ENCODE data around the gene BICD1. TPM values are rescaled to one million over a fixed set of nuclear protein-coding genes. Genes with fewer than 3 reads are reported as not detected.
A peak's percentile ranks its signal among the peaks of the same experiment; 100 is the strongest.

The BICD1 gene
- total and polyA plus RNA-seq, 10 donors = 8.5 to 62.9 (median 44.2) TPM

DNA sequence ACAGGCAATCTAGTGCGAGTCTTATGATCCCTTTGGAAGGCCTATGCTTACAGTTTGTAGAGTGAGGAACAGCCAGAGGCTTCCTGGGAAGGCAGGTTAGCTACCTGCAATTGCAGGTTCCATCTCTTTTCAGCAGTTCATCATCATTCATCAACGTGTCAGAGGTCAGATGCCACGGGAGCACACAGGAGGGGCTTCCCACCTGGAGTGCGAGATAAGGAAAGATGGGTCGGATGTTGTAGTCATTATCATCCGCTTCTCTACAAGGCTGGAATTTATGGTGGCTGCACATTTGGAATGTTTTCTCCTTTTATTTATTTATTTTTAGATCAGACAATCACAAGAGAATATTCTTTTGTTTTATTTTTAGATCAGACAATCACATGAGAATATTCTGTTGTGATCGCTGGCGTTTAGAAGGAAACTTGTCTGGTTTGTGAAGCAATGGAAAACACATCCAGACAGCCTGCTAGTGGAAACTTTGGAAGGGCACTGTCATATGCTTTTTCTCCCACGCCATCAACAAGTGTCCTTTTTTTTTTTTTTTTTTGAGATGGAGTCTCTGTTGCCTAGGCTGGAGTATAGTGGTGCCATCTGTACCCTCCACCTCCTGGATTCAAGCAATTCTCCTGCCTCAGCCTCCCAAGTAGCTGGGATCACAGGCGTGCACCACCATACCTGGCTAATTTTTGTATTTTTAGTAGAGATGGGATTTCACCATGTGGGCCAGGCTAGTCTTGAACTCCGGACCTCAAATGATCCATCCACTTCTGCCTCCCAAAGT, 1.9 kb upstream of the BICD1 start:
- Histone ChIP-seq H3K36me3 (no peaks in the 10 kb centered on the region), H3K4me3 (no peak overlapping the region), H3K9me3 (no peaks in the 10 kb centered on the region), H3K27ac (no peak overlapping the region), H3K4me1 (peaks cover 12 to 36% (median 28%) of the 10 kb centered on the region in 6 donors), H3K27me3 (replicated peaks in 1 of 7) (peaks cover 0 to 5% (median 0%) of the 10 kb centered on the region in 7 donors)
- 84 to 91% (median 88%) methylated on average over 11 of the region's 11 CpGs for WGBS, 5 donors
- intact Hi-C loops (cut with DNase I; ENCODE audit: low total_unique reads) = no loop called here
- no peak for DNase-seq
- TF ChIP-seq, protein P1, sequence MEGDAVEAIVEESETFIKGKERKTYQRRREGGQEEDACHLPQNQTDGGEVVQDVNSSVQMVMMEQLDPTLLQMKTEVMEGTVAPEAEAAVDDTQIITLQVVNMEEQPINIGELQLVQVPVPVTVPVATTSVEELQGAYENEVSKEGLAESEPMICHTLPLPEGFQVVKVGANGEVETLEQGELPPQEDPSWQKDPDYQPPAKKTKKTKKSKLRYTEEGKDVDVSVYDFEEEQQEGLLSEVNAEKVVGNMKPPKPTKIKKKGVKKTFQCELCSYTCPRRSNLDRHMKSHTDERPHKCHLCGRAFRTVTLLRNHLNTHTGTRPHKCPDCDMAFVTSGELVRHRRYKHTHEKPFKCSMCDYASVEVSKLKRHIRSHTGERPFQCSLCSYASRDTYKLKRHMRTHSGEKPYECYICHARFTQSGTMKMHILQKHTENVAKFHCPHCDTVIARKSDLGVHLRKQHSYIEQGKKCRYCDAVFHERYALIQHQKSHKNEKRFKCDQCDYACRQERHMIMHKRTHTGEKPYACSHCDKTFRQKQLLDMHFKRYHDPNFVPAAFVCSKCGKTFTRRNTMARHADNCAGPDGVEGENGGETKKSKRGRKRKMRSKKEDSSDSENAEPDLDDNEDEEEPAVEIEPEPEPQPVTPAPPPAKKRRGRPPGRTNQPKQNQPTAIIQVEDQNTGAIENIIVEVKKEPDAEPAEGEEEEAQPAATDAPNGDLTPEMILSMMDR (IDR thresholded peaks at IDR 0.05 in 8 of 11, conservative IDR thresholded peaks at IDR 0.05 in 3 of 11) = no peak
- TF ChIP-seq POLR2A (IDR thresholded peaks at IDR 0.05) = no peak
- TF ChIP-seq POLR2AphosphoS5 (IDR thresholded peaks at IDR 0.05) = no peak

DNA sequence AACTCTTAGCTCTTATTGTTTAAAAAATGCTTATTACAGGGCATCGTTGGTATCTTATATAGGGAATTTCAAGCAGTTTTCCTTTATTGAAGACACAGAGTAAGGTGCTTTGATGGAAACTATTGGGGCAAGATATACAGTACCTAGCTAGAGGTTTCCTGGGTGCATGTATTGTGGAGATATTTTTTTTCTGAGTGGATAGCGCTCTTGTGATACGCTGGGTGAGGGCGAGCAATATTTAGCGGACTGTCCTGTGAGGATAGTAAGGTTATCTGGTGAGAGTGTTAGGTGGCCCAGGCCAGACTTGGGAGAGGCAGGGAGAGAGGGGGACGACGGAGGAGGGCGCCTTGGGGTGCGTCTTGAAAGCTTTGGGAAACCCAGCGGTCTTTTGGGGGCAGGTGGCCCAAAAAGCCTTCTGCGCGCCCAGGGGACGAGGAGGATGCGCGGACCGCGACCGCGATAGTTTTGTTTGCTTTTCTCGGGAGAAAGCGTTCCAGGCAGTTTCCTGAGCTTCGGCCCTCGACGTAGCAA, 596 bp upstream of the BICD1 start:
- intact Hi-C loops (cut with DNase I; ENCODE audit: low total_unique reads) = no loop called here
- DNase-seq = no peak
- Histone ChIP-seq H3K27ac (peak overlapping the region; percentile 71 to 90 (median 86)), H3K4me1 (peaks cover 16 to 47% (median 34%) of the 10 kb centered on the region in 6 donors), H3K4me3 (peak overlapping the region; percentile 83 to 100 (median 95)), H3K36me3 (no peaks in the 10 kb centered on the region), H3K27me3 (replicated peaks in 1 of 7) (peaks cover 0 to 5% (median 0%) of the 10 kb centered on the region in 7 donors), H3K9me3 (no peaks in the 10 kb centered on the region)
- TF ChIP-seq, protein P1 (IDR thresholded peaks at IDR 0.05 in 8 of 11, conservative IDR thresholded peaks at IDR 0.05 in 3 of 11) = no peak
- TF ChIP-seq POLR2AphosphoS5 (IDR thresholded peaks at IDR 0.05) (no peak), POLR2A (IDR thresholded peaks at IDR 0.05) (no peak)
- 15 to 25% (median 22%) methylated on average over 20 to 24 of the region's 24 CpGs for WGBS, 5 donors

- no peak for DNase-seq
- H3K27ac ChIP-seq = peak overlapping the region; percentile 71 to 90 (median 86)
- intact Hi-C loops (cut with DNase I; ENCODE audit: low total_unique reads) = no loop called here
Observed at GRCh38 chr12:32107359-32108267, 966 bp downstream of the BICD1 start.

More at GRCh38 chr12:32107359-32108267, 966 bp downstream of the BICD1 start:
- no peaks in the 10 kb centered on the region for H3K9me3 ChIP-seq
- TF ChIP-seq POLR2AphosphoS5 (IDR thresholded peaks at IDR 0.05) = no peak
- TF ChIP-seq, protein P1 (IDR thresholded peaks at IDR 0.05 in 8 of 11, conservative IDR thresholded peaks at IDR 0.05 in 3 of 11) = no peak
- no peak for TF ChIP-seq POLR2A (IDR thresholded peaks at IDR 0.05)
- peaks cover 0 to 9% (median 0%) of the 10 kb centered on the region in 6 donors for H3K36me3 ChIP-seq
- H3K27me3 ChIP-seq (replicated peaks in 1 of 7) = peaks cover 0 to 5% (median 0%) of the 10 kb centered on the region in 7 donors
- H3K4me1 ChIP-seq = peaks cover 16 to 49% (median 34%) of the 10 kb centered on the region in 6 donors
- peak overlapping the region; percentile 83 to 100 (median 95) for H3K4me3 ChIP-seq
- 5 to 11% (median 8%) methylated on average over 14 of the region's 14 CpGs for WGBS, 5 donors

All from spleen (tissue), 11 donors.